Hepatocyte (in vitro differentiated cells): ENCODE results near the gene SLC22A23.

Experiments
- CTCF ChIP-seq: fragments of 200-600 bp; sonication (generic); IDR thresholded peaks from 2 replicates; pipeline ENCODE4 v1.5.1; 2016; ENCODE audit warnings: antibody characterized with exemption, mild to moderate bottlenecking; ENCODE audit not compliant: poor library complexity
- EZH2phosphoT487 ChIP-seq: fragments of 200-600 bp; sonication (generic); IDR thresholded peaks from one replicate; pipeline ENCODE4 v1.6.1; 2018; ENCODE audit warnings: antibody characterized with exemption, mild to moderate bottlenecking, low read depth, moderate library complexity; ENCODE audit not compliant: unreplicated experiment, severe bottlenecking

DNA sequence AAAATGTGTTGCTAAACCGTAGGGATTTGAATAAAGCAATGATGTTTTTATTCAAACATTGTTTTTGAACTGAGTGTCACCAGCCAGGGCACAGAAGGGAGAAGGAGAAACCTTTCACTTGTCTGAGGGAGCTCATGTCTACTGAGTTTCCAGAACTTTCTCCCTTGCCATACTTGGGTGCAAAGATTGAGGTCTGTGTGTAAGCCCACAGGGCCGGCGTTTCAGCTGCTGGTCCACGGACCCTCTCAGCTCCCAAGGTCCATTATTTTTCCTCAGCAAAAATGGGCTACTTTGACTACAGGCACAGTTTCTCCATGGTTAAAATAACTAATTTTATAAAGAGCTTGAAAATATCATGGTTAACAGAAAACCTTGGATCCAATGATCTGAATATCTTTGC lies 165.5 kb downstream of the SLC22A23 start:
- TF ChIP-seq CTCF (no peak), EZH2phosphoT487 (no peak)
